HEK293T (cell line): ENCODE results near the gene KCNJ10.

Source experiments
- ARNT ChIP-seq: fragments of 450-650 bp; IDR thresholded peaks from 2 replicates; pipeline ENCODE4 v1.6.1; 2017; ENCODE audit warnings: mild to moderate bottlenecking
- BHLHE40 ChIP-seq: fragments of 450-650 bp; IDR thresholded peaks from 2 replicates; pipeline ENCODE4 v1.6.1; 2016; ENCODE audit warnings: mild to moderate bottlenecking, moderate library complexity, borderline replicate concordance
- ELF4 ChIP-seq: fragments of 450-650 bp; IDR thresholded peaks from 2 replicates; pipeline ENCODE4 v1.6.1; 2017; ENCODE audit warnings: antibody characterized with exemption
- FOXA1 ChIP-seq: fragments of 450-650 bp; IDR thresholded peaks from 2 replicates; pipeline ENCODE4 v1.6.1; 2016; ENCODE audit warnings: mild to moderate bottlenecking
- FOXK2 ChIP-seq: fragments of 450-650 bp; IDR thresholded peaks from 2 replicates; pipeline ENCODE4 v1.6.1; 2016; ENCODE audit warnings: mild to moderate bottlenecking
- FOXM1 ChIP-seq: fragments of 450-650 bp; IDR thresholded peaks from 2 replicates; pipeline ENCODE4 v1.6.1; 2017; ENCODE audit warnings: mild to moderate bottlenecking, borderline replicate concordance
- HDGF ChIP-seq: fragments of 450-650 bp; IDR thresholded peaks from 2 replicates; pipeline ENCODE4 v1.6.1; 2017; ENCODE audit warnings: antibody characterized with exemption, borderline replicate concordance
- L3MBTL2 ChIP-seq: fragments of 450-650 bp; conservative IDR thresholded peaks from 2 replicates; pipeline ENCODE4 v1.6.1; 2016; ENCODE audit warnings: mild to moderate bottlenecking
- NFRKB ChIP-seq: fragments of 450-650 bp; IDR thresholded peaks from 2 replicates; pipeline ENCODE4 v1.6.1; 2016; ENCODE audit warnings: mild to moderate bottlenecking, moderate library complexity
- SP1 ChIP-seq: fragments of 450-650 bp; IDR thresholded peaks from 2 replicates; pipeline ENCODE4 v1.6.1; 2017
- SUZ12 ChIP-seq: fragments of 450-650 bp; IDR thresholded peaks from 2 replicates; pipeline ENCODE4 v1.6.1; 2016; ENCODE audit warnings: mild to moderate bottlenecking
- TARDBP ChIP-seq: fragments of 450-650 bp; IDR thresholded peaks from 2 replicates; pipeline ENCODE4 v1.6.1; 2016
- ZNF384 ChIP-seq: fragments of 450-650 bp; IDR thresholded peaks from 2 replicates; pipeline ENCODE4 v1.6.1; 2016
- TF ChIP-seq, protein P1 (sequence below): fragments of 450-650 bp; IDR thresholded peaks from 2 replicates; pipeline ENCODE4 v1.6.1; 2016

DNA sequence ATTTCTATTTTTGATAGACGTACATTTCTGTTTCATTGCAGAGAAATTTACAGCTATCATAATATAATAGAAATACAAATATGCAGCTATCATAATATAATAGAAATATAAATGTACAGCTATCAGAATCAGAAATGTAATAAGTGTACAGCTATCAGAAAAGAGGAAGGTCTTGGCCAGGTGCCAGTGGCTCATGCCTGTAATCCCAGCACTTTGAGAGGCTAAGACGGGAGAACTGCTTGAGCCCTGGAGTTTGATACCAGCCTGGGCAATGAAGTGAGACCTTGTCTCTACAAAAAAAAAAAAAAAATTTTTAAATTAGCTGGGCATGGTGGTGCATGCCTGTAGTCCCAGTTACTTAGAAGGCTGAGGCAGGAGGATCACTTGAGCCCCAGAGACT lies 76.0 kb downstream of the KCNJ10 start:
- no peak for TF ChIP-seq ARNT
- no peak for TF ChIP-seq FOXK2
- TF ChIP-seq TARDBP: no peak
- no peak for TF ChIP-seq ZNF384
- TF ChIP-seq L3MBTL2: no peak
- TF ChIP-seq SP1: no peak
- no peak for TF ChIP-seq NFRKB
- no peak for TF ChIP-seq FOXM1
- no peak for TF ChIP-seq SUZ12
- TF ChIP-seq, protein P1, sequence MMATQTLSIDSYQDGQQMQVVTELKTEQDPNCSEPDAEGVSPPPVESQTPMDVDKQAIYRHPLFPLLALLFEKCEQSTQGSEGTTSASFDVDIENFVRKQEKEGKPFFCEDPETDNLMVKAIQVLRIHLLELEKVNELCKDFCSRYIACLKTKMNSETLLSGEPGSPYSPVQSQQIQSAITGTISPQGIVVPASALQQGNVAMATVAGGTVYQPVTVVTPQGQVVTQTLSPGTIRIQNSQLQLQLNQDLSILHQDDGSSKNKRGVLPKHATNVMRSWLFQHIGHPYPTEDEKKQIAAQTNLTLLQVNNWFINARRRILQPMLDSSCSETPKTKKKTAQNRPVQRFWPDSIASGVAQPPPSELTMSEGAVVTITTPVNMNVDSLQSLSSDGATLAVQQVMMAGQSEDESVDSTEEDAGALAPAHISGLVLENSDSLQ: no peak
- no peak for TF ChIP-seq BHLHE40
- no peak for TF ChIP-seq ELF4
- no peak for TF ChIP-seq HDGF
- TF ChIP-seq FOXA1: no peak
